ENCODE results near the gene ADARB2. TPM values are rescaled to one million over a fixed set of nuclear protein-coding genes. Genes with fewer than 3 reads are reported as not detected.

The ADARB2 gene
- total and polyA plus RNA-seq, 10 of the 15 experiments (the other 5 are each of a cell fraction or from before 2014, with no cell fraction given): 0.02 to 4.1 (median 0.76) TPM

DNA sequence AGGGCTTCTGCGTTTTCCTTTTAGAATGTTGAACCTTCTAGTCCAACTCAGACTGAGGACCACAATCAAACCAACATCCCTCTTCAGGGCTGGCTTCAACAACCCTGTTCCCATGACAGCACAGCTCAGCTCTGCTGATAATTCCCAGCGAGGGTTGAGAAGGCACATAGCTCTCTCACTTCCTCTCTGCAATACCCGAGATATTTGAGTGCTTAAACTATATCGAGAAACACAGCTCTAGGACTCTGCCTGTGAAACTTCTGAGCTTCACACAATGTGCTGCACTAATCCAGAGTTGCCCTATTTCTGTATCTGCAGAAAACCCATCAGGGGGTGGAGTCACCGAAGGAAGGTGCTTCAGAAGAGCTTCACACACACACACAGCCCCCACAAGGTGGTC, 1.6 kb upstream of the ADARB2 start (continued):
- TF ChIP-seq, protein P1, sequence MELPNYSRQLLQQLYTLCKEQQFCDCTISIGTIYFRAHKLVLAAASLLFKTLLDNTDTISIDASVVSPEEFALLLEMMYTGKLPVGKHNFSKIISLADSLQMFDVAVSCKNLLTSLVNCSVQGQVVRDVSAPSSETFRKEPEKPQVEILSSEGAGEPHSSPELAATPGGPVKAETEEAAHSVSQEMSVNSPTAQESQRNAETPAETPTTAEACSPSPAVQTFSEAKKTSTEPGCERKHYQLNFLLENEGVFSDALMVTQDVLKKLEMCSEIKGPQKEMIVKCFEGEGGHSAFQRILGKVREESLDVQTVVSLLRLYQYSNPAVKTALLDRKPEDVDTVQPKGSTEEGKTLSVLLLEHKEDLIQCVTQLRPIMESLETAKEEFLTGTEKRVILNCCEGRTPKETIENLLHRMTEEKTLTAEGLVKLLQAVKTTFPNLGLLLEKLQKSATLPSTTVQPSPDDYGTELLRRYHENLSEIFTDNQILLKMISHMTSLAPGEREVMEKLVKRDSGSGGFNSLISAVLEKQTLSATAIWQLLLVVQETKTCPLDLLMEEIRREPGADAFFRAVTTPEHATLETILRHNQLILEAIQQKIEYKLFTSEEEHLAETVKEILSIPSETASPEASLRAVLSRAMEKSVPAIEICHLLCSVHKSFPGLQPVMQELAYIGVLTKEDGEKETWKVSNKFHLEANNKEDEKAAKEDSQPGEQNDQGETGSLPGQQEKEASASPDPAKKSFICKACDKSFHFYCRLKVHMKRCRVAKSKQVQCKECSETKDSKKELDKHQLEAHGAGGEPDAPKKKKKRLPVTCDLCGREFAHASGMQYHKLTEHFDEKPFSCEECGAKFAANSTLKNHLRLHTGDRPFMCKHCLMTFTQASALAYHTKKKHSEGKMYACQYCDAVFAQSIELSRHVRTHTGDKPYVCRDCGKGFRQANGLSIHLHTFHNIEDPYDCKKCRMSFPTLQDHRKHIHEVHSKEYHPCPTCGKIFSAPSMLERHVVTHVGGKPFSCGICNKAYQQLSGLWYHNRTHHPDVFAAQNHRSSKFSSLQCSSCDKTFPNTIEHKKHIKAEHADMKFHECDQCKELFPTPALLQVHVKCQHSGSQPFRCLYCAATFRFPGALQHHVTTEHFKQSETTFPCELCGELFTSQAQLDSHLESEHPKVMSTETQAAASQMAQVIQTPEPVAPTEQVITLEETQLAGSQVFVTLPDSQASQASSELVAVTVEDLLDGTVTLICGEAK (IDR thresholded peaks at IDR 0.05; ENCODE audit: borderline replicate concordance): peak; percentile 18; the same call in 1 of the 2 replicates
- TF ChIP-seq, protein P2, sequence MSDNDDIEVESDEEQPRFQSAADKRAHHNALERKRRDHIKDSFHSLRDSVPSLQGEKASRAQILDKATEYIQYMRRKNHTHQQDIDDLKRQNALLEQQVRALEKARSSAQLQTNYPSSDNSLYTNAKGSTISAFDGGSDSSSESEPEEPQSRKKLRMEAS (IDR thresholded peaks at IDR 0.05; ENCODE audit: low read depth, low read length): no peak
- TF ChIP-seq CREB1 (IDR thresholded peaks at IDR 0.05; ENCODE audit: low read depth) (no peak), PAX8 (IDR thresholded peaks at IDR 0.05) (no peak), POLR2A (IDR thresholded peaks at IDR 0.05; ENCODE audit: low read depth, low read length) (no peak), RELA (IDR thresholded peaks at IDR 0.05; ENCODE audit: borderline replicate concordance, partially characterized antibody) (no peak), GABPA (IDR thresholded peaks at IDR 0.05; ENCODE audit: low read depth) (no peak), ZNF384 (IDR thresholded peaks at IDR 0.05; ENCODE audit: borderline replicate concordance, low read depth, low read length) (no peak), RAD21 (IDR thresholded peaks at IDR 0.05; ENCODE audit: insufficient read depth, low read depth, low read length) (no peak), SMC3 (IDR thresholded peaks at IDR 0.05; ENCODE audit: borderline replicate concordance, low read length) (no peak), EED (IDR thresholded peaks at IDR 0.05; ENCODE audit: low read depth) (peak; percentile 74), BMI1 (IDR thresholded peaks at IDR 0.05; ENCODE audit: borderline replicate concordance) (peak; percentile 71; the same call in 1 of the 2 replicates), ZNF274 (IDR thresholded peaks at IDR 0.05; ENCODE audit: insufficient read depth, insufficient read length) (no peak), SUZ12 (IDR thresholded peaks at IDR 0.05; ENCODE audit: unreplicated experiment) (no peak), SRF (IDR thresholded peaks at IDR 0.05; ENCODE audit: low read depth in 2 of 2, low read length in 2 of 2) (no peak)
- TF ChIP-seq, protein P3, sequence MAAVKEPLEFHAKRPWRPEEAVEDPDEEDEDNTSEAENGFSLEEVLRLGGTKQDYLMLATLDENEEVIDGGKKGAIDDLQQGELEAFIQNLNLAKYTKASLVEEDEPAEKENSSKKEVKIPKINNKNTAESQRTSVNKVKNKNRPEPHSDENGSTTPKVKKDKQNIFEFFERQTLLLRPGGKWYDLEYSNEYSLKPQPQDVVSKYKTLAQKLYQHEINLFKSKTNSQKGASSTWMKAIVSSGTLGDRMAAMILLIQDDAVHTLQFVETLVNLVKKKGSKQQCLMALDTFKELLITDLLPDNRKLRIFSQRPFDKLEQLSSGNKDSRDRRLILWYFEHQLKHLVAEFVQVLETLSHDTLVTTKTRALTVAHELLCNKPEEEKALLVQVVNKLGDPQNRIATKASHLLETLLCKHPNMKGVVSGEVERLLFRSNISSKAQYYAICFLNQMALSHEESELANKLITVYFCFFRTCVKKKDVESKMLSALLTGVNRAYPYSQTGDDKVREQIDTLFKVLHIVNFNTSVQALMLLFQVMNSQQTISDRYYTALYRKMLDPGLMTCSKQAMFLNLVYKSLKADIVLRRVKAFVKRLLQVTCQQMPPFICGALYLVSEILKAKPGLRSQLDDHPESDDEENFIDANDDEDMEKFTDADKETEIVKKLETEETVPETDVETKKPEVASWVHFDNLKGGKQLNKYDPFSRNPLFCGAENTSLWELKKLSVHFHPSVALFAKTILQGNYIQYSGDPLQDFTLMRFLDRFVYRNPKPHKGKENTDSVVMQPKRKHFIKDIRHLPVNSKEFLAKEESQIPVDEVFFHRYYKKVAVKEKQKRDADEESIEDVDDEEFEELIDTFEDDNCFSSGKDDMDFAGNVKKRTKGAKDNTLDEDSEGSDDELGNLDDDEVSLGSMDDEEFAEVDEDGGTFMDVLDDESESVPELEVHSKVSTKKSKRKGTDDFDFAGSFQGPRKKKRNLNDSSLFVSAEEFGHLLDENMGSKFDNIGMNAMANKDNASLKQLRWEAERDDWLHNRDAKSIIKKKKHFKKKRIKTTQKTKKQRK (IDR thresholded peaks at IDR 0.05; ENCODE audit: low read depth, low read length): no peak
- TF ChIP-seq, protein P4, sequence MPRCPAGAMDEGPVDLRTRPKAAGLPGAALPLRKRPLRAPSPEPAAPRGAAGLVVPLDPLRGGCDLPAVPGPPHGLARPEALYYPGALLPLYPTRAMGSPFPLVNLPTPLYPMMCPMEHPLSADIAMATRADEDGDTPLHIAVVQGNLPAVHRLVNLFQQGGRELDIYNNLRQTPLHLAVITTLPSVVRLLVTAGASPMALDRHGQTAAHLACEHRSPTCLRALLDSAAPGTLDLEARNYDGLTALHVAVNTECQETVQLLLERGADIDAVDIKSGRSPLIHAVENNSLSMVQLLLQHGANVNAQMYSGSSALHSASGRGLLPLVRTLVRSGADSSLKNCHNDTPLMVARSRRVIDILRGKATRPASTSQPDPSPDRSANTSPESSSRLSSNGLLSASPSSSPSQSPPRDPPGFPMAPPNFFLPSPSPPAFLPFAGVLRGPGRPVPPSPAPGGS (IDR thresholded peaks at IDR 0.05; ENCODE audit: borderline replicate concordance, insufficient read depth, low read depth, low read length, poor library complexity, severe bottlenecking): peak; percentile 92
- TF ChIP-seq, protein P5, sequence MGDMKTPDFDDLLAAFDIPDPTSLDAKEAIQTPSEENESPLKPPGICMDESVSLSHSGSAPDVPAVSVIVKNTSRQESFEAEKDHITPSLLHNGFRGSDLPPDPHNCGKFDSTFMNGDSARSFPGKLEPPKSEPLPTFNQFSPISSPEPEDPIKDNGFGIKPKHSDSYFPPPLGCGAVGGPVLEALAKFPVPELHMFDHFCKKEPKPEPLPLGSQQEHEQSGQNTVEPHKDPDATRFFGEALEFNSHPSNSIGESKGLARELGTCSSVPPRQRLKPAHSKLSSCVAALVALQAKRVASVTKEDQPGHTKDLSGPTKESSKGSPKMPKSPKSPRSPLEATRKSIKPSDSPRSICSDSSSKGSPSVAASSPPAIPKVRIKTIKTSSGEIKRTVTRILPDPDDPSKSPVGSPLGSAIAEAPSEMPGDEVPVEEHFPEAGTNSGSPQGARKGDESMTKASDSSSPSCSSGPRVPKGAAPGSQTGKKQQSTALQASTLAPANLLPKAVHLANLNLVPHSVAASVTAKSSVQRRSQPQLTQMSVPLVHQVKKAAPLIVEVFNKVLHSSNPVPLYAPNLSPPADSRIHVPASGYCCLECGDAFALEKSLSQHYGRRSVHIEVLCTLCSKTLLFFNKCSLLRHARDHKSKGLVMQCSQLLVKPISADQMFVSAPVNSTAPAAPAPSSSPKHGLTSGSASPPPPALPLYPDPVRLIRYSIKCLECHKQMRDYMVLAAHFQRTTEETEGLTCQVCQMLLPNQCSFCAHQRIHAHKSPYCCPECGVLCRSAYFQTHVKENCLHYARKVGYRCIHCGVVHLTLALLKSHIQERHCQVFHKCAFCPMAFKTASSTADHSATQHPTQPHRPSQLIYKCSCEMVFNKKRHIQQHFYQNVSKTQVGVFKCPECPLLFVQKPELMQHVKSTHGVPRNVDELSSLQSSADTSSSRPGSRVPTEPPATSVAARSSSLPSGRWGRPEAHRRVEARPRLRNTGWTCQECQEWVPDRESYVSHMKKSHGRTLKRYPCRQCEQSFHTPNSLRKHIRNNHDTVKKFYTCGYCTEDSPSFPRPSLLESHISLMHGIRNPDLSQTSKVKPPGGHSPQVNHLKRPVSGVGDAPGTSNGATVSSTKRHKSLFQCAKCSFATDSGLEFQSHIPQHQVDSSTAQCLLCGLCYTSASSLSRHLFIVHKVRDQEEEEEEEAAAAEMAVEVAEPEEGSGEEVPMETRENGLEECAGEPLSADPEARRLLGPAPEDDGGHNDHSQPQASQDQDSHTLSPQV (IDR thresholded peaks at IDR 0.05): no peak

Measured in GM12878 (cell line).